ENCODE results near the gene MAML1.

DNA sequence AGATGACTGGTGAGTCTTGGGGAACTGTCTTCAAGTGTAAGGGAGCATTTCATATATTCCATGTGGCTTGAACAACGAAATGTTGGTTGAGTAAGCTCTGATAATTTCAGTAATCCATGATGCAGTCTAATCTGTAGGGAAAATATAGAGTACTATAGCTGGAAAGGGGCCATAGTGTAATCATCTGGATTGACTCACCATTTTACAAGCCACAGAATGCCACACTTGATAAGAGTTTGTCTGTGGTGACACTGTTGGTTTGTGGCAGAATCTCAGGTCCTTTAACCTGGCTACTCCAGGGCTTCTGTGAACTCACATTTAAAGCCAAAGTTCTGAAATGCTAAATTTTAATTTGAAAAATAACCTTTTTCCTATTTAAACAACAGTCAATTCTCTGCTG lies 16.3 kb upstream of the MAML1 start:
- TF ChIP-seq, protein P1, sequence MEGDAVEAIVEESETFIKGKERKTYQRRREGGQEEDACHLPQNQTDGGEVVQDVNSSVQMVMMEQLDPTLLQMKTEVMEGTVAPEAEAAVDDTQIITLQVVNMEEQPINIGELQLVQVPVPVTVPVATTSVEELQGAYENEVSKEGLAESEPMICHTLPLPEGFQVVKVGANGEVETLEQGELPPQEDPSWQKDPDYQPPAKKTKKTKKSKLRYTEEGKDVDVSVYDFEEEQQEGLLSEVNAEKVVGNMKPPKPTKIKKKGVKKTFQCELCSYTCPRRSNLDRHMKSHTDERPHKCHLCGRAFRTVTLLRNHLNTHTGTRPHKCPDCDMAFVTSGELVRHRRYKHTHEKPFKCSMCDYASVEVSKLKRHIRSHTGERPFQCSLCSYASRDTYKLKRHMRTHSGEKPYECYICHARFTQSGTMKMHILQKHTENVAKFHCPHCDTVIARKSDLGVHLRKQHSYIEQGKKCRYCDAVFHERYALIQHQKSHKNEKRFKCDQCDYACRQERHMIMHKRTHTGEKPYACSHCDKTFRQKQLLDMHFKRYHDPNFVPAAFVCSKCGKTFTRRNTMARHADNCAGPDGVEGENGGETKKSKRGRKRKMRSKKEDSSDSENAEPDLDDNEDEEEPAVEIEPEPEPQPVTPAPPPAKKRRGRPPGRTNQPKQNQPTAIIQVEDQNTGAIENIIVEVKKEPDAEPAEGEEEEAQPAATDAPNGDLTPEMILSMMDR (IDR thresholded peaks at IDR 0.05; ENCODE audit: insufficient read depth, low read depth, low read length) = no peak
- no peak for TF ChIP-seq EZH2 (IDR thresholded peaks at IDR 0.05; ENCODE audit: insufficient read depth, low read length)

Data from astrocyte (in vitro differentiated cells and primary cell).